HCEC 1CT (cell line): ENCODE data around the gene NDRG2.
A peak's percentile ranks its signal among the peaks of the same experiment; 100 is the strongest.

ENCODE experiments used
- DNase-seq: peaks from one replicate; pipeline ENCODE4 v3.0.0-alpha.2; 2017

The NDRG2 gene

DNA sequence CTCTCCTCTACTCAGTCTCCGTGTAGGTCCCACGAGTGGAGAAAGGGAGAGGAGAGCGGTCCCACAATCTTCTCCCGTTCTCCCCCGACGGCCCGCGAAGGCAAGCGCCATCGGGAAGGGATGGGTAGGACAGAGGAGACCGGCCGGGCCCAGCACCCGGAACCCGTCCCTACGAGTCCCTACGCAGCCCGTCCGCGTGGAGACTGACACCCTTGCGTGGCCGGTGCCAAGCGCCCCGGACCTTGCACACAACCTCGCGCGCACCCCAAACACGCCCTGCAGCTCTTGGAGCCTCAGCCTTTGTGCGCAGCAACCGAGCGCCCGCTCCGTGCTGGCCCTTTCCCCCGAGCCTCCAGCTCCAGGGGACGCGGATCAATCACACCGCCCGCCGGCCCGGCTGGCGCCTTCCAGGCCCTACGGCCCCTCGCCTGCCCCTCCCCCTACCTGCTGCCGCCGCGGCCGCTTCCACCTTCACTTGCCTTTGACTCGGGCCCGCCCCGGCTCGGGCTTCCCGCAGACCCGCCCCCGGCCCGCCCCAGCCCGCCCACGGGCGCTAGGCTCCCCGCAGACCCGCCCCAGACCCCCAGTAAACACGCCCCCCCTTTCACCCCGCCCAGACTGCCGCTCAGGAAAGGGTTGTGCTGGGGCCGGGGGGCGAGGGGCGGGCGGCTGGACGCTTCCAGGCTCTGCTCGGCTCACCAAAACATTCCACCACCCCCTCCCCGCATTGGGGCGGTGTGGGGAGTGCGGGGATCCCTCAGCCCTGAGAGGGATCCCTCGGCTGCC, at the start of gene NDRG2:
Gene NDRG2, minus strand, starts transcription at position 477 of the 786 bp plus-strand sequence. CDS start 1,746 bp downstream, outside the sequence.
- DNase-seq, result no peak

- DNase-seq, result no peak
These were observed 49.1 kb upstream of the NDRG2 start for GRCh38 chr14:21073921-21074320.

- no peak for DNase-seq
These were observed 48.0 kb upstream of the NDRG2 start for GRCh38 chr14:21072781-21073339.

DNA sequence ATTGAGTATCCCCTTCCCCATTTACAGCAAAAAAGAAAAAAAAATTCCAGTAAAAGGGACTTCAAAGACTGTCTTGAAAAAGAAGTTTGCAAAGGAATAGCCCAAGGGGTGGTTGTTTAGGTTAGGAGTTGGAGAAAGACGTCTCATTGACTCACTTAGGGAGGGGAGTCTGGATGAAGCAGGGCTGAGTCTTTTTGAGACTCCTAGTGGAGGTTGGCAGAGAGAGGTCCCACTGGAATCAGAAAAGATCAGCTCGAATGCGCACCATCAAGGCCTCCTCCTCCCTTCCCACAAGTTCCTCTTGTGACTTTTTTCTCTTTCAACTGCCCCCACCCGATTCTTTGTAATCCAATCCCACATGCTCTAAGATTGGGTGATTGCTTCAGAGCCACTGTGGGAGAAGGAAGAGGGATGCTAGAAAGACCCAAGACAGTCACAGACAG, 47.2 kb upstream of the NDRG2 start:
- DNase-seq, result peak; percentile 54

DNA sequence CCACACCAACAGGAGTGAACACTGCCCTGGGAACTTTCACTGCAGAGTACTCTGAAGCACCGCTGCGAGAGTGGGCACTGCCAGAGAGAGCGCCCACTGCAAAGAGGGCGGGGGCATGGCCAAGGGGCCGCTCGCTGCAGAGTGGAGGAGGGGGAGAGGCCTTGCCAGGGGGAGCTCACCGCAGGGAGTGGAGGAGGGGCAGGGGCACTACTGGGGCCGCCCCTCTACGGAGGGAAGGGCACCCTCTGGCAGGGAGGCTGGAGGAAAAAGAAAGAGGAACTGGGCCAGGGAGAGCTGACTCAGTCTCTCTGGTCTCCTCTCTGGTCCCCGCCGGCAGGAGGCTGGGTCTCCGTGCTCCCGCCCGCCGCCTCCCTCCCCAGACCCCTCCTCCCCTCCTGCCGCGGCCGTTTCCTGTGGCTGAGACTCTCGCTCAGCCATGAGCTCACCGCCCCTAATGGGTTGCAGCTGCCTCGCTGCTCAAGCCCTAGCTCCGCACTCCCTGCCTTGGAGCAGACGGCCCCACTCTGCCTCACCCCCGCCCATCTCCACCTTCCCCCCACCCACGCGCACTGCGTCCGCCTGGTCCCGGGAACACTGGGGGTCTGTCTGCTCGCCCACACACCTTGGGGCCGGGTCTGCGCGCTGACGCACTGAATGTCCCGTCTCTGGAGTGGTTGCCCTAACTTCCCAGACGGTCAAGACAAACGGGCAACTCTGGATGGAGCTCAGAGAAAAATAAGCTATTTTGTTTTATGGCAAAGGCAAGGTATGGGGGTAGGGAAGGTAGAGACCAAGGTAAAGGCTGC, 46.6 kb upstream of the NDRG2 start:
- peak; percentile 86 for DNase-seq

DNA sequence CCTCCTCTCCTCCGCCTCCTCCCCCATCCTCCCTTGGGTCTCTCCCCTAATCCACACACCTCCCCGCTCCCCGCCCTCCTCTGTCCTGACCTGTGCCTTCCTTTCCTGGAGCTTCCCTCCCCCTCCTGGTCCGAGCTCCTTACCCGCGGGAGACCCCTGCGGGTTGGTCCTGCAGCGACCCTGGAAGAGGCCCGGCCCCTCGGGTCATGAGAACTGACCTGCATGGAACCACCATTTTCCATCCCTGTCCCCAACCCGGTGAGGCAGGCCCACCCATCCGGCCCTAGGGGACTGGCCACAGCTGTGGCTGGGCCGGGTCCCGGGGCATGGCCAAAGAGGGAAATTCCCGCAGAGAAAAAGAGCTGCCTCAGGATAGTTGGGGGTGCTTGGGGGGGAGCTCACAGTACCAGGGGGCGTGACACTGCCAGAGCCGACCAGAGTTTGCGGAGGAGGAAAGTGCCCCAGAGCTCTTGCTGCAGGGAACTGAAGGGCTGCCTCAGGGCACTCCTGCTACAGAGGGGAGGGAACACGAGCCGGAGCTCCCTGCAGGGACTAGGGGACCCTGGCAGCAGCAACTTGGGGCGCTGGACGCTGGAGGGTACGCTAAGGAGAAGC, 45.9 kb upstream of the NDRG2 start:
- DNase-seq, result peak; percentile 34

DNA sequence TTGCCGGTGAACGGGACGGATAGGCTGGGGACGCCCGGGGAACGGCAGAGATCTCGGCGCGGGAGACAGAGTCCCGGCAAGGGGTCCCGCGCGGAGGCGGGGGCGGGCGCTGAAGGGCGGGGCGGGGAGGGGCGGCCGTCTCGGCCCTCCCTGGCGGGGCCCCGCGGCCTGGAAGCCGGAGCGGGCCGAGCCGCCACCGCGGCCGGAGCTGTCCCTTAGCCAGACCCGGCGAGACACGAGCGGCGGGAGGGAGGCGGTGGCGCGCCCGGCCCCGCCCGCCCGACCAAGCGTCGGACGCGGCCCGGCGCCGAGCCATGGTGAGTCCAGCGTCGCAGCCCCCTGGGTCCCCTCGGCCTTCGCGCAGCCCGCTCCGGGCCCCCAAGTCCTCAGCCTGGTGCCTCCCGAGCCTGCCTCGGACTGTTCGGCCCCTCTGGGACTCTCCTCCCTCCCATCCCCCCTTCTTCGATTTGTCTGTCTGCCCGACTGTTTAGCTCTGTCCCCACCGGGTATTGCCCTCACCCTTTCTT, 45.3 kb upstream of the NDRG2 start, which contains the start of gene ARHGEF40:
Gene ARHGEF40, plus strand, starts transcription at position 222 of the 527 bp plus-strand sequence. Its CDS starts 93 bp downstream, at position 315.
- DNase-seq, result peak; percentile 40

DNA sequence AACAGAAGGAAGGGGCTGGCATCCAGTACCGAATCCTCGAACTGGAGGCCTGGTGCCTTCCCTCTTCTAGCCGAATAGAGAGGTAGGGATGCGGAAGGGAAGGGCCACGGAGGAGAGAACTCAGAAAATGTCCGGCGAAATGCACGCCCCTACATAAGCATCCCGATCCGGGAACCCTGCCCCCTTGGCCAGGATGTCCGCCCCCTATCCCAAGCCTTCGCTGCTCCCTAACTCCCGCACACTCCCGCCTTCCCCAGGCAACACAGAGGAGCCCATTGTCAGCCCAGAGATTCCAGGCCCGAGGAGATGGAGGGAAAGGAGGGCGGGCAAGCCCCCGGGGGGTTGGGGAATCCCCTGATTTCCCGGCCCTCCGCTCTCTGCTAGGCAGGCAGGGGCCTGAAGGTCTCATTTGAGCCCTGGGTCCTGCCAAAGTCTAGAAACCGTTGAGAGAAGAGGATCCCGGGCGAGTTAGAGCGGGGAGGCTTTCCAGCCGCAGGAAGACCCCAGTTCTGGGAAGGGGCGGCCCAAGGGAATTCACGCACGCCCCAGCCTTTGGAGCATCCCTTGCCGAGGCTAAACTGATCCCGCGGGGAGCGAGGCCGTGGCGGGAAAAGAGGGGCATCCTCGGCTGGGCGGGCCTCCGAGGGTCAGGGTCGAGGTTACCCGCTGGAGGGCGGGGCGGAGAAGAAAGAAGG, 44.7 kb upstream of the NDRG2 start:
- DNase-seq, result peak; percentile 9

- peak; percentile 35 for DNase-seq
These were observed 43.9 kb upstream of the NDRG2 start for GRCh38 chr14:21068521-21069387.

DNA sequence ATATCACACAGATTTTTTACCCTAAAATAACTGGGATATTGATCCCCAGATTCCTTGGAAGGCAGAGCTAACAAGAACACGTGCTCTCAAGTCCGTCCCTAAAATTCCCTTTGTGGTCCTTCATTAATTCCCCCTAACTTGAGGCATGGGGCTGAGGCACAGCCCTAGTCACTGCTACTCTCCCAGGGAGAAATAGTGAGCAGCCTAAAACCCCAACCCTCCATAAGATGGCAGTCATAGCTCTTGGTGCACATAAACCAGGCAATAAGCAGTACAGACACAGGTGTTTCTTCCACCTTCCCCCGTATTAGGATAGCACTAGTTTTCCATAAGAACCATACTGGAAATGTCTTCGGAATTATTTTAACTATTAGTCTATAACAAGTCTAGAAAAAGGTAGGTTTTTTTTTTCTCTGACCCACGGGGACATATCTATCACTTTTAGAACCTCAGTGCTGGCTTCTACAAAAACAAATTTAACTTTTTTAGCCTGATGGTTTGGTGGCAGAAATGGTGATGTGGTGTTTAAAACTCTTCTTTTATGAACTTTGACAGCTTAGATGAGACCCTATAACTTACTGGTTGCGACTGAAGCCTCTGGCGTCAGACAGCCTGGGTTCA, 42.1 kb upstream of the NDRG2 start:
- DNase-seq, result peak; percentile 12

DNA sequence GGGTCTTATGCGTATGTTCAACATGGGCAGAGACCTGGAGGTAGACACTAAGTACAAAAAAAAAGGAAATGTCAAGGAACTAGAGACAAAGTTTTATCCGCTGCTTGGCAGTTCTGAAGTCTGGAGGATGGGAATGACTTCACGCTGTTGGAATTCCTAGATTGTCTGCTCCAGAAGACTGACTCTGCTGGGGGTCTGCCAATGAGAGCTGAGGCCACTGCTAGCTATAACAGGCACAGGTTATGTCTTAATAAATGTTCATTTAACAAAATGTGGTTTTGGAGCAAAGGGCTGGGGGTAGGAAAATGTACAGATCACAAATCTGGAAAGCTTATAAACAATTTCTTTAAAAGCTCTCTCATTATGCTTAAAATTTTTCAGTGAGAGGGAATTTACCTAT, 38.6 kb upstream of the NDRG2 start:
- DNase-seq, result peak; percentile 55

- no peak for DNase-seq
These were observed 36.4 kb upstream of the NDRG2 start for GRCh38 chr14:21061347-21061668.

DNA sequence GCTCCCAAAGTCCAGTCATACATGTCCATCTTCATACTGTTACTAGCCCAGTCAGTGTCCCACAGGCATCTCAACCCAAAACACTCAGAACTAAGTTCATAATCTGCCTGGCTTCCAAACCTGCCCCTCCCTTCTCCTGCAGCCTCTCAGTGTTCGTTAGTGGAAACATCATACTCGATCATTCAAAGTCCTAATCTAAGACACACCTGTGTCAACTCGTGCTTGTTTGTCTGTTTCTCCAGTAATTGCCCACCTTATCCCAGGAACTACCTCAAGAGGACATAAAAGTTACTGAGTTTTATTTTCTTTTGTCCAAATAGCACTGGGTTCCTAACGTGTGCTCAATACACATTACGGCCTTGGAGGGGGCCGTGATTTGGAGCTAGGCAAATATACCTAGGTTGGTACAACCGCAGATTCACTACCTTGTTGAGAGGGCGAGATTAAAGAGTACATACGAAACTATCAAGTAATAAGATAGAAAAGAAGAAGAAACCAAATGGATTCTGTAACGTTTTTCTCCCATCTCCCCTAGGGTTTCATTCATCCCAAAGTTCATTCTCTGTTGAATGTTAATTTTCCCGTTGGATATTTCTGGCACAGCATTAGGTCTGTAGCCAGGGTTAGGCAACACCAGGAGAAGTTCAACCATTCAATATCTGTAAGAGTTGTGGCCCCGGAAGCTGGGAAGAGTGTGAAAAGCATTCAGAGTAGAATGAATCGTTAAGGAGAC, 35.9 kb upstream of the NDRG2 start:
- no peak for DNase-seq

- DNase-seq, result no peak
These were observed 35.2 kb upstream of the NDRG2 start for GRCh38 chr14:21059842-21060613.

GRCh38 chr14:21058903-21059302, 34.0 kb upstream of the NDRG2 start:
- DNase-seq, result no peak

- DNase-seq, result peak; percentile 28
These were observed 33.2 kb upstream of the NDRG2 start, which contains the start of gene RNASE8 for GRCh38 chr14:21057803-21058675. Gene RNASE8, plus strand, starts transcription at chr14:21057822. Its CDS starts 71 bp downstream, at chr14:21057893.

GRCh38 chr14:21056520-21057163, 31.8 kb upstream of the NDRG2 start:
- no peak for DNase-seq
